GM23248 (cell line): ENCODE data around the gene MRO. TPM values are rescaled to one million over a fixed set of nuclear protein-coding genes. Genes with fewer than 3 reads are reported as not detected.

ENCODE experiments used
- DNase-seq: peaks from one replicate; pipeline ENCODE4 v3.0.0-alpha.2; 2015
- H2AFZ ChIP-seq: fragments of 200-600 bp; sonication (generic); 2 replicates; pipeline ENCODE4 v1.6.1; 2016; ENCODE audit warnings: antibody characterized with exemption
- H3F3A ChIP-seq: fragments of 200-600 bp; sonication (generic); 2 replicates; pipeline ENCODE4 v1.6.1; 2016; ENCODE audit warnings: mild to moderate bottlenecking, antibody characterized with exemption, mixed run types; ENCODE audit not compliant: insufficient read depth
- H3K27ac ChIP-seq: fragments of 200-600 bp; sonication (generic); 2 replicates; pipeline ENCODE4 v1.5.1; 2016; ENCODE audit warnings: mild to moderate bottlenecking
- H3K27me3 ChIP-seq: fragments of 200-600 bp; sonication (generic); replicated peaks from 2 replicates; pipeline ENCODE4 v1.6.1; 2016; ENCODE audit warnings: mild to moderate bottlenecking; ENCODE audit not compliant: insufficient read depth
- H3K36me3 ChIP-seq: fragments of 200-600 bp; sonication (generic); 2 replicates; pipeline ENCODE4 v1.6.1; 2016; ENCODE audit warnings: low read depth, mild to moderate bottlenecking
- H3K4me1 ChIP-seq: fragments of 200-600 bp; sonication (generic); 2 replicates; pipeline ENCODE4 v1.6.1; 2016; ENCODE audit warnings: mild to moderate bottlenecking; ENCODE audit not compliant: insufficient read depth
- H3K4me2 ChIP-seq: fragments of 200-600 bp; sonication (generic); one replicate; pipeline ENCODE4 v1.6.1; 2016; ENCODE audit warnings: mild to moderate bottlenecking; ENCODE audit not compliant: unreplicated experiment
- H3K4me3 ChIP-seq: fragments of 200-600 bp; sonication (generic); 2 replicates; pipeline ENCODE4 v1.5.1; 2016; ENCODE audit warnings: mild to moderate bottlenecking
- H3K79me2 ChIP-seq: fragments of 200-600 bp; sonication (generic); 2 replicates; pipeline ENCODE4 v1.6.1; 2016; ENCODE audit warnings: mild to moderate bottlenecking; ENCODE audit not compliant: insufficient read depth
- H3K9ac ChIP-seq: fragments of 200-600 bp; sonication (generic); 2 replicates; pipeline ENCODE4 v1.6.1; 2016; ENCODE audit warnings: mild to moderate bottlenecking
- H3K9me2 ChIP-seq: fragments of 200-600 bp; sonication (generic); 2 replicates; pipeline ENCODE4 v1.6.1; 2016; ENCODE audit warnings: mixed run types, mild to moderate bottlenecking, moderate library complexity; ENCODE audit not compliant: insufficient read depth
- H3K9me3 ChIP-seq: fragments of 200-600 bp; sonication (generic); one replicate; pipeline ENCODE4 v1.6.1; 2017; ENCODE audit warnings: low read depth
- H4K20me1 ChIP-seq: fragments of 200-600 bp; sonication (generic); 2 replicates; pipeline ENCODE4 v1.6.0; 2016; ENCODE audit not compliant: insufficient read depth
- EZH2 ChIP-seq: fragments of 200-600 bp; sonication (generic); IDR thresholded peaks from 2 replicates; pipeline ENCODE4 v1.6.1; 2018; ENCODE audit warnings: antibody characterized with exemption, mild to moderate bottlenecking; ENCODE audit not compliant: insufficient read depth, poor library complexity, severe bottlenecking
- EZH2phosphoT487 ChIP-seq: fragments of 200-600 bp; sonication (generic); IDR thresholded peaks from 2 replicates; pipeline ENCODE4 v1.6.1; 2018; ENCODE audit warnings: antibody characterized with exemption, moderate library complexity, mild to moderate bottlenecking, low read depth; ENCODE audit not compliant: insufficient read depth
- WGBS, 2 experiments: methylation state at CpG; one replicate each; pipeline ENCODE4 v1.1.6; 2015 to 2017; ENCODE audit warnings: low lambda C conversion rate in 2 of 2, low coverage in 1 of 2; ENCODE audit errors: missing lambda C conversion rate in 2 of 2; 5-methylcytosine and 5-hydroxymethylcytosine counted together
- in situ Hi-C: fragments of 300-500 bp; cut with MboI; formaldehyde crosslinking; loops from 2 replicates; pipeline ENCODE4 v1.15.0; 2020
- polyA plus RNA-seq: library from polyadenylated mRNA; unstranded; fragments of >200 nt; fragmentation: Nextera tagmentation; extraction: Ambion mirVana; gene quantifications from 2 replicates; pipeline ENCODE4 v1.2.1, GENCODE V29; 2016
- total RNA-seq: library from RNA; depleted of rRNA; stranded (reverse); fragments of >200 nt; shearing (Covaris generic); gene quantifications from 2 replicates; pipeline ENCODE4 v1.2.3, GENCODE V29; 2014

Gene MRO
- total and polyA plus RNA-seq, 2 experiments from 2014 or later, result not detected

GRCh38 chr18:50754297-50754696 is 65.5 kb downstream of the MRO start:
- H3K9me3 ChIP-seq, result no peaks in the 10 kb centered on the region
- H3K27ac ChIP-seq, result no peak overlapping the region
- TF ChIP-seq EZH2 (no peak), EZH2phosphoT487 (no peak)
- no peaks in the 10 kb centered on the region for H3K79me2 ChIP-seq
- no peak overlapping the region for H2AFZ ChIP-seq
- H3K9ac ChIP-seq, result no peak overlapping the region
- 22 to 31% methylated on average over 3 of the region's 3 CpGs for WGBS, 2 experiments
- H4K20me1 ChIP-seq, result no peaks in the 10 kb centered on the region
- no peaks in the 10 kb centered on the region for H3K27me3 ChIP-seq
- no peaks in the 10 kb centered on the region for H3K9me2 ChIP-seq
- H3K4me2 ChIP-seq, result no peak overlapping the region
- in situ Hi-C loops, result no loop called here
- DNase-seq, result no peak
- H3K4me1 ChIP-seq, result no peaks in the 10 kb centered on the region
- H3K4me3 ChIP-seq, result no peak overlapping the region
- H3F3A ChIP-seq, result no peaks in the 10 kb centered on the region
- H3K36me3 ChIP-seq, result no peaks in the 10 kb centered on the region

GRCh38 chr18:50753311-50753710 is 66.5 kb downstream of the MRO start:
- in situ Hi-C loops, result no loop called here
- H3K4me2 ChIP-seq, result no peak overlapping the region
- H3K79me2 ChIP-seq, result no peaks in the 10 kb centered on the region
- H3K27ac ChIP-seq, result no peak overlapping the region
- no peak overlapping the region for H2AFZ ChIP-seq
- H3K9me2 ChIP-seq, result no peaks in the 10 kb centered on the region
- H3K36me3 ChIP-seq, result no peaks in the 10 kb centered on the region
- DNase-seq, result no peak
- no peak for TF ChIP-seq EZH2phosphoT487
- TF ChIP-seq EZH2, result no peak
- H3K9me3 ChIP-seq, result no peaks in the 10 kb centered on the region
- H3K4me3 ChIP-seq, result no peak overlapping the region
- no peaks in the 10 kb centered on the region for H3K4me1 ChIP-seq
- no peak overlapping the region for H3K9ac ChIP-seq
- H3K27me3 ChIP-seq, result no peaks in the 10 kb centered on the region
- no peaks in the 10 kb centered on the region for H3F3A ChIP-seq
- 0 to 21% methylated on average over 1 of the region's 1 CpG for WGBS, 2 experiments
- no peaks in the 10 kb centered on the region for H4K20me1 ChIP-seq

DNA sequence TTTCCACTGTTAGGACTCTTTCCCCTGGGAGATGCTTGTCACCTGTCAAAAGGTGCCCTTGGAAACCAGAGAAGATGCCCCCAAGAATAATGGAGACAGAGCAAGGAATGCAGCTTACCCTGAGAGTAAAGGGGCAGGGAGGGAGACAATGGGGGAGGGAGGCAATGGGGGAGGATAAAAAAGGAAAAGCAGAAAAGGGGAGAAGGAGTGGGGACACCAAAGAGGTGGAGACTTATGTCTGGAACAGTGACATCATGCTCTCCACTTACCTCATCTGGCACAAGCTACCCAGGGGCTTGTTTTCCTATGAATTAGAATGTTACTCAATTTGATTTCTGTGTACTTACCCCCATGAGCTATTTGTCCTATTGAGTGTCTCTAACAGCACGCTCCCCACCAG is 67.9 kb downstream of the MRO start:
- 9 to 13% methylated on average over 1 of the region's 1 CpG for WGBS, 2 experiments

DNA sequence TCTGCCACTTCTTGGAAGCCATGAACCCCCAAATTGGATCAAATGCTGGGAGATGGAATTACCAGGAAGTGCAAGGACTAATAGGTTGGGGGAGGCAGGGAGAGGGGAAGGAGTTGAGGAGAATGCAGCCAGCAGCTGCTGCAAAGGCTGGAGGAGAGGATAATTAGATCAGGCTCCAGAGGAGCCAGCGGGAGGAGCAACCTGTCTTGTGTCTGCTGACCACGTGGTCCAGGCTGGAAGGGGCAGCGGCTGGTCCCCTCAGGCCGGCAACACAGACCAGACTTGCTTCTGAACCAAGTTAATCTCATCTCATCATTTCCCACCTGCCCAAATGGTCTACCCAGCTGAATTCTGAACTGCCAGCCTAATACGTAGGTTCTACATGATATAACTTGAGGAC is 68.3 kb downstream of the MRO start:
- H3K36me3 ChIP-seq, result no peaks in the 10 kb centered on the region
- H3K4me2 ChIP-seq, result no peak overlapping the region
- in situ Hi-C loops, result no loop called here
- H3K27ac ChIP-seq, result no peak overlapping the region
- no peaks in the 10 kb centered on the region for H3K9me3 ChIP-seq
- 12 to 14% methylated on average over 5 of the region's 5 CpGs for WGBS, 2 experiments
- H2AFZ ChIP-seq, result no peak overlapping the region
- DNase-seq, result no peak
- no peaks in the 10 kb centered on the region for H3F3A ChIP-seq
- H3K9me2 ChIP-seq, result no peaks in the 10 kb centered on the region
- TF ChIP-seq EZH2 (no peak), EZH2phosphoT487 (no peak)
- H4K20me1 ChIP-seq, result no peaks in the 10 kb centered on the region
- no peak overlapping the region for H3K4me3 ChIP-seq
- no peaks in the 10 kb centered on the region for H3K4me1 ChIP-seq
- H3K79me2 ChIP-seq, result no peaks in the 10 kb centered on the region
- H3K9ac ChIP-seq, result no peak overlapping the region
- peaks cover 6% of the 10 kb centered on the region; the same call in 1 of the 2 replicates for H3K27me3 ChIP-seq

More for the DNA sequence above, 67.9 kb downstream of the MRO start:
- Histone ChIP-seq H3K36me3 (no peaks in the 10 kb centered on the region), H3K9me2 (no peaks in the 10 kb centered on the region), H4K20me1 (no peaks in the 10 kb centered on the region), H3K9me3 (no peaks in the 10 kb centered on the region), H3F3A (no peaks in the 10 kb centered on the region), H2AFZ (no peak overlapping the region), H3K4me1 (no peaks in the 10 kb centered on the region), H3K9ac (no peak overlapping the region), H3K27ac (no peak overlapping the region), H3K4me2 (no peak overlapping the region), H3K4me3 (no peak overlapping the region), H3K27me3 (peaks cover 3% of the 10 kb centered on the region; the same call in 1 of the 2 replicates), H3K79me2 (no peaks in the 10 kb centered on the region)
- in situ Hi-C loops, result no loop called here
- DNase-seq, result no peak
- TF ChIP-seq EZH2phosphoT487 (no peak), EZH2 (no peak)

DNA sequence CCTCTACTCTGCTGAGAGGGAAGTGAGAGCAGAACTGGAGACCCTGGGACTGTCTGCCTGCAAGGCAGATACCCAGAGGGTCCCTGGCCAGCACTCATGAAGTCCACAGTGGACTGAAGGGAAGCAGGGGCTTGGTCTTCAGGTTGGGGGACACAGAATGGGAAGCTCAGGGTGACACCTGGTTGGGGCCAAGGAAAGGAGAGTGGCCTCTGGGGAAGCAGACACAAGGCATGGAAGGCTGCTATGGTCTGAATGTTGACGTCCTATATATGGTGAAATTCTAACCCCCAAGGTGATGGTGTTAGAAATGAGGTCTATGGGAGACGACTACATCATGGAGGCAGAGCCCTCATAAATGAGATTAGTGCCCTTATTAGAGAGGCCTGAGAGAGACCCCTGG is 69.3 kb downstream of the MRO start:
- H3K4me2 ChIP-seq, result no peak overlapping the region
- no peak overlapping the region for H3K4me3 ChIP-seq
- no peaks in the 10 kb centered on the region for H3K9me3 ChIP-seq
- no peak overlapping the region for H3K27ac ChIP-seq
- H3F3A ChIP-seq, result no peaks in the 10 kb centered on the region
- in situ Hi-C loops, result no loop called here
- H4K20me1 ChIP-seq, result no peaks in the 10 kb centered on the region
- no peaks in the 10 kb centered on the region for H3K4me1 ChIP-seq
- H3K9ac ChIP-seq, result no peak overlapping the region
- H2AFZ ChIP-seq, result no peak overlapping the region
- no peaks in the 10 kb centered on the region for H3K79me2 ChIP-seq
- no peaks in the 10 kb centered on the region for H3K36me3 ChIP-seq
- H3K27me3 ChIP-seq, result peaks cover 6% of the 10 kb centered on the region; the same call in 1 of the 2 replicates
- no peak for DNase-seq
- no peak for TF ChIP-seq EZH2phosphoT487
- TF ChIP-seq EZH2, result no peak
- 9 to 16% methylated on average over 2 of the region's 2 CpGs for WGBS, 2 experiments
- no peaks in the 10 kb centered on the region for H3K9me2 ChIP-seq
